Measurements from ENCODE around the gene FTHL17.

DNA sequence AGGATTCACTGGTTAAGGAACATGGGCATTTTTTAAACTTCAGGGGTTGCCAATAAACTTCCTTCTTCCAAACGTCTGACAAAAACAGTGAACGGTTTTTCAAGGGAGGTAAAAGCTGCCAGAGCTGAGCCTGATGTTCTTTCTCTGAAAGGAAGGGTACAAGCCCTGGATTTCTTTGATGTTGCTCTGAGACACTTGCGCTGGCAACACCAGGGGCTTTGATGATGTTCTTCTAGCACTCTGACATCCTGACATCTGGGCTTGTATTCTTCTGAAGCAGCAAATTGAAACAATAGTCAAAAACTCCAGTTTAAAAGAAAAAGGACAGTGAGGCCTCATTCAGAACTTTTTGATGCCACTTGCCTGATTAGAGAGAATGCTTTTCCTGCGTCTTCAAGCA lies 11.8 kb downstream of the FTHL17 start:
- TF ChIP-seq, protein P1, sequence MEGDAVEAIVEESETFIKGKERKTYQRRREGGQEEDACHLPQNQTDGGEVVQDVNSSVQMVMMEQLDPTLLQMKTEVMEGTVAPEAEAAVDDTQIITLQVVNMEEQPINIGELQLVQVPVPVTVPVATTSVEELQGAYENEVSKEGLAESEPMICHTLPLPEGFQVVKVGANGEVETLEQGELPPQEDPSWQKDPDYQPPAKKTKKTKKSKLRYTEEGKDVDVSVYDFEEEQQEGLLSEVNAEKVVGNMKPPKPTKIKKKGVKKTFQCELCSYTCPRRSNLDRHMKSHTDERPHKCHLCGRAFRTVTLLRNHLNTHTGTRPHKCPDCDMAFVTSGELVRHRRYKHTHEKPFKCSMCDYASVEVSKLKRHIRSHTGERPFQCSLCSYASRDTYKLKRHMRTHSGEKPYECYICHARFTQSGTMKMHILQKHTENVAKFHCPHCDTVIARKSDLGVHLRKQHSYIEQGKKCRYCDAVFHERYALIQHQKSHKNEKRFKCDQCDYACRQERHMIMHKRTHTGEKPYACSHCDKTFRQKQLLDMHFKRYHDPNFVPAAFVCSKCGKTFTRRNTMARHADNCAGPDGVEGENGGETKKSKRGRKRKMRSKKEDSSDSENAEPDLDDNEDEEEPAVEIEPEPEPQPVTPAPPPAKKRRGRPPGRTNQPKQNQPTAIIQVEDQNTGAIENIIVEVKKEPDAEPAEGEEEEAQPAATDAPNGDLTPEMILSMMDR (IDR thresholded peaks at IDR 0.05): no peak
- no peak for TF ChIP-seq POLR2A (IDR thresholded peaks at IDR 0.05)

Measured in uterus (tissue), 2 donors.